T-helper 22 cell (primary cell): ENCODE data around the gene SNUPN.
"Not testable (repeated sequence)": the region's sequence is repeated elsewhere in the genome, so short reads cannot be mapped to it uniquely, and the experiment has no call there.

ENCODE experiments used
- DNase-seq: peaks from one replicate; pipeline ENCODE4 v3.0.0-alpha.2; 2020; ENCODE audit warnings: low read depth

SNUPN gene

GRCh38 chr15:75637245-75638009 is 11.9 kb upstream of the SNUPN start:
- DNase-seq, result no peak

GRCh38 chr15:75636026-75636425 is 10.5 kb upstream of the SNUPN start:
- DNase-seq, result no peak

- DNase-seq, result not testable (repeated sequence)
Measured at GRCh38 chr15:75633922-75634321, 8.4 kb upstream of the SNUPN start.

GRCh38 chr15:75631935-75632334 is 6.4 kb upstream of the SNUPN start:
- DNase-seq, result no peak

GRCh38 chr15:75622505-75622904 is 3.0 kb downstream of the SNUPN start:
- DNase-seq, result no peak

GRCh38 chr15:75620841-75621391 is 4.6 kb downstream of the SNUPN start:
- DNase-seq, result no peak

- no peak for DNase-seq
Measured at GRCh38 chr15:75620058-75620820, 5.3 kb downstream of the SNUPN start.

- no peak for DNase-seq
Measured at GRCh38 chr15:75616766-75617165, 8.8 kb downstream of the SNUPN start.

GRCh38 chr15:75606711-75607699 is 18.5 kb downstream of the SNUPN start:
- DNase-seq, result no peak

GRCh38 chr15:75606026-75606425 is 19.5 kb downstream of the SNUPN start:
- no peak for DNase-seq

GRCh38 chr15:75599401-75599800 is 26.1 kb downstream of the SNUPN start:
- no peak for DNase-seq

- DNase-seq, result no peak
Measured at GRCh38 chr15:75598361-75598760, 27.2 kb downstream of the SNUPN start.

- DNase-seq, result no peak
Measured at GRCh38 chr15:75597667-75598341, 27.7 kb downstream of the SNUPN start.

GRCh38 chr15:75596703-75597345 is 28.7 kb downstream of the SNUPN start:
- no peak for DNase-seq

GRCh38 chr15:75594276-75594675 is 31.2 kb downstream of the SNUPN start:
- no peak for DNase-seq

- no peak for DNase-seq
Measured at GRCh38 chr15:75591655-75592364, 33.7 kb downstream of the SNUPN start.

- no peak for DNase-seq
Measured at GRCh38 chr15:75590239-75590638, 35.3 kb downstream of the SNUPN start.

- DNase-seq, result no peak
Measured at GRCh38 chr15:75589071-75589470, 36.5 kb downstream of the SNUPN start.

GRCh38 chr15:75586422-75586821 is 39.1 kb downstream of the SNUPN start:
- not testable (repeated sequence) for DNase-seq

GRCh38 chr15:75584121-75584520 is 41.4 kb downstream of the SNUPN start:
- no peak for DNase-seq
